IMR-90 (cell line): ENCODE data around the gene PRR36. TPM values are rescaled to one million over a fixed set of nuclear protein-coding genes. Genes with fewer than 3 reads are reported as not detected.

Experiments used
- ATAC-seq: fragments of 200-7000 bp; cut with Tn5 transposase; 2 replicates; pipeline ENCODE4 v1.9.1; 2020; ENCODE audit warnings: low read depth, mild to moderate bottlenecking, moderate library complexity
- BruUV-seq: library from RNA; stranded (reverse); fragments of 400-500 nt; replicated peaks from 2 replicates; lab custom pipeline; 2021; lab: Mats Ljungman, UMichigan
- CTCF ChIA-PET: fragments of 300-600 bp; formaldehyde crosslinking; extraction: SDS; loops from one replicate; lab custom pipeline; 2021; ENCODE audit warnings: antibody characterized with exemption; lab: Yijun Ruan, JAX
- POLR2A ChIA-PET: fragments of 300-600 bp; sonication (Branson Sonifier 250); formaldehyde crosslinking; loops from one replicate; lab custom pipeline; 2022; ENCODE audit warnings: antibody characterized with exemption; ENCODE audit not compliant: unreplicated experiment; lab: Charles Lee
- DNase-seq: peaks from one replicate; pipeline ENCODE4 v3.0.0; 2013
- H2AFZ ChIP-seq: replicated peaks from 2 replicates; pipeline ENCODE3; 2013; ENCODE audit warnings: low read length, mild to moderate bottlenecking; ENCODE audit not compliant: poor library complexity
- H2AK5ac ChIP-seq: 2 replicates; pipeline ENCODE4 v1.6.1; 2013; ENCODE audit warnings: low read depth, low read length, inconsistent platforms
- H2AK9ac ChIP-seq: replicated peaks from 2 replicates; pipeline ENCODE3; 2013; ENCODE audit warnings: mild to moderate bottlenecking, low read depth, low read length, moderate library complexity; ENCODE audit not compliant: poor library complexity
- H2BK120ac ChIP-seq: 2 replicates; pipeline ENCODE4 v1.6.1; 2013; ENCODE audit warnings: low read depth, low read length, inconsistent platforms
- H2BK15ac ChIP-seq: 3 replicates; pipeline ENCODE4 v1.6.1; 2013; ENCODE audit warnings: low read depth, low read length, inconsistent platforms
- H2BK20ac ChIP-seq: 2 replicates; pipeline ENCODE4 v1.6.1; 2013; ENCODE audit warnings: low read depth, mild to moderate bottlenecking, inconsistent platforms, low read length, moderate library complexity
- H2BK5ac ChIP-seq: 2 replicates; pipeline ENCODE4 v1.6.1; 2013; ENCODE audit warnings: mild to moderate bottlenecking, low read depth, low read length, inconsistent platforms; ENCODE audit not compliant: poor library complexity, severe bottlenecking
- H3K14ac ChIP-seq: replicated peaks from 2 replicates; pipeline ENCODE4 v1.6.1; 2013; ENCODE audit warnings: low read depth, low read length, inconsistent platforms
- H3K18ac ChIP-seq: 2 replicates; pipeline ENCODE4 v1.6.1; 2013; ENCODE audit warnings: low read depth, low read length, control low read depth
- H3K23ac ChIP-seq: 2 replicates; pipeline ENCODE4 v1.6.1; 2013; ENCODE audit warnings: low read depth, low read length, inconsistent platforms
- H3K27ac ChIP-seq: 2 replicates; pipeline ENCODE4 v1.5.1; 2013; ENCODE audit warnings: mild to moderate bottlenecking, control low read depth, low read length; ENCODE audit not compliant: insufficient read depth
- H3K27me3 ChIP-seq: 2 replicates; pipeline ENCODE4 v1.6.1; 2013; ENCODE audit warnings: low read length; ENCODE audit not compliant: control insufficient read depth, insufficient read depth
- H3K36me3 ChIP-seq: 2 replicates; pipeline ENCODE4 v1.6.1; 2013; ENCODE audit warnings: low read length, mixed read lengths; ENCODE audit not compliant: control insufficient read depth, insufficient read depth
- H3K4ac ChIP-seq: 2 replicates; pipeline ENCODE4 v1.6.1; 2013; ENCODE audit warnings: low read depth, low read length, inconsistent platforms
- H3K4me1 ChIP-seq: 2 replicates; pipeline ENCODE4 v1.6.1; 2013; ENCODE audit warnings: low read length, mixed read lengths; ENCODE audit not compliant: control insufficient read depth, insufficient read depth
- H3K4me2 ChIP-seq: 2 replicates; pipeline ENCODE4 v1.6.1; 2013; ENCODE audit warnings: low read depth, mild to moderate bottlenecking, control low read depth, low read length, moderate library complexity
- H3K4me3 ChIP-seq: 2 replicates; pipeline ENCODE4 v1.5.1; 2013; ENCODE audit warnings: low read depth, mild to moderate bottlenecking, control low read depth, low read length, moderate library complexity; ENCODE audit not compliant: insufficient read depth
- H3K56ac ChIP-seq: 2 replicates; pipeline ENCODE4 v1.6.1; 2013; ENCODE audit warnings: low read length, inconsistent platforms; ENCODE audit not compliant: insufficient read depth; ENCODE audit errors: extremely low read depth
- H3K79me1 ChIP-seq, 2 experiments: 2 replicates each; pipeline ENCODE4 v1.6.1; 2013; ENCODE audit warnings: low read length in 2 of 2, inconsistent platforms in 1 of 2, low read depth in 1 of 2
- H3K9ac ChIP-seq: 2 replicates; pipeline ENCODE4 v1.6.1; 2013; ENCODE audit warnings: low read depth, low read length, control low read depth
- H3K9me1 ChIP-seq: 2 replicates; pipeline ENCODE4 v1.6.1; 2013; ENCODE audit warnings: low read length, inconsistent platforms; ENCODE audit not compliant: insufficient read depth
- H3K9me3 ChIP-seq: 2 replicates; pipeline ENCODE4 v1.6.1; 2013; ENCODE audit warnings: low read length; ENCODE audit not compliant: control insufficient read depth, insufficient read depth
- H4K20me1 ChIP-seq: 2 replicates; pipeline ENCODE4 v1.6.1; 2013; ENCODE audit warnings: low read length, inconsistent platforms; ENCODE audit not compliant: insufficient read depth
- H4K5ac ChIP-seq: 2 replicates; pipeline ENCODE4 v1.6.1; 2013; ENCODE audit warnings: mild to moderate bottlenecking, low read depth, low read length, control low read depth
- H4K8ac ChIP-seq, 2 experiments: 2 replicates each; pipeline ENCODE4 v1.6.1; 2013; ENCODE audit warnings: low read depth in 2 of 2, low read length in 2 of 2, control low read depth in 1 of 2, inconsistent platforms in 1 of 2
- H4K91ac ChIP-seq: 2 replicates; pipeline ENCODE4 v1.6.1; 2013; ENCODE audit warnings: low read depth, low read length, inconsistent platforms; ENCODE audit not compliant: insufficient read depth
- BHLHE40 ChIP-seq: fragments of 150-350 bp; IDR thresholded peaks from 2 replicates; pipeline ENCODE4 v1.6.1; 2016; ENCODE audit warnings: mild to moderate bottlenecking, low read depth, low read length
- CEBPB ChIP-seq: IDR thresholded peaks from 2 replicates; pipeline ENCODE4 v1.6.1; 2012; ENCODE audit warnings: low read depth, low read length, improper control_type of control experiment
- CHD1 ChIP-seq: IDR thresholded peaks from 2 replicates; pipeline ENCODE4 v1.6.1; 2012; ENCODE audit warnings: low read depth, low read length, improper control_type of control experiment
- FOS ChIP-seq: fragments of 150-350 bp; IDR thresholded peaks from 2 replicates; pipeline ENCODE4 v1.6.1; 2016; ENCODE audit warnings: low read depth, low read length
- MAFK ChIP-seq: IDR thresholded peaks from 2 replicates; pipeline ENCODE4 v1.6.1; 2012; ENCODE audit warnings: low read depth, low read length, improper control_type of control experiment
- MAZ ChIP-seq: IDR thresholded peaks from 2 replicates; pipeline ENCODE4 v1.6.1; 2012; ENCODE audit warnings: low read depth, mild to moderate bottlenecking, low read length, improper control_type of control experiment, moderate library complexity, borderline replicate concordance
- MXI1 ChIP-seq: IDR thresholded peaks from 2 replicates; pipeline ENCODE4 v1.6.1; 2012; ENCODE audit warnings: low read depth, mild to moderate bottlenecking, low read length, moderate library complexity, borderline replicate concordance
- NFE2L2 ChIP-seq: fragments of 150-350 bp; IDR thresholded peaks from 2 replicates; pipeline ENCODE4 v1.6.1; 2016; ENCODE audit warnings: low read depth, mild to moderate bottlenecking, low read length
- POLR2A ChIP-seq: IDR thresholded peaks from 2 replicates; pipeline ENCODE4 v1.6.1; 2012; ENCODE audit warnings: mild to moderate bottlenecking, low read depth, low read length
- RAD21 ChIP-seq: IDR thresholded peaks from 2 replicates; pipeline ENCODE4 v1.6.1; 2012; ENCODE audit warnings: low read length, improper control_type of control experiment
- RCOR1 ChIP-seq: IDR thresholded peaks from 2 replicates; pipeline ENCODE4 v1.6.1; 2012; ENCODE audit warnings: mild to moderate bottlenecking, low read length, improper control_type of control experiment; ENCODE audit not compliant: insufficient replicate concordance
- RFX5 ChIP-seq: IDR thresholded peaks from 2 replicates; pipeline ENCODE4 v1.8.0; 2012; ENCODE audit warnings: low read depth, mild to moderate bottlenecking, low read length, moderate library complexity
- SMC3 ChIP-seq: fragments of 150-350 bp; IDR thresholded peaks from 2 replicates; pipeline ENCODE4 v1.6.1; 2016; ENCODE audit warnings: low read depth, mild to moderate bottlenecking, antibody characterized with exemption, low read length, moderate library complexity
- WGBS, 2 experiments: methylation state at CpG; one replicate each; pipeline versions ENCODE4 v1.1.5 to v1.1.7; 2013; ENCODE audit warnings: missing lambda C conversion rate in 2 of 2; ENCODE audit not compliant: insufficient read length in 1 of 2; ENCODE audit errors: extremely low coverage in 2 of 2; 5-methylcytosine and 5-hydroxymethylcytosine counted together
- dilution Hi-C: fragments of 300-500 bp; cut with HindIII; formaldehyde crosslinking; loops from one replicate; pipeline ENCODE4 v1.14.3; 2018; ENCODE audit warnings: low sequenced_read_pairs; ENCODE audit not compliant: unreplicated experiment
- in situ Hi-C: fragments of 300-500 bp; cut with MboI; formaldehyde crosslinking; loops from 3 replicates; pipeline ENCODE4 v1.14.3; 2019; ENCODE audit warnings: low sequenced_read_pairs, inconsistent platforms, mixed read lengths
- intact Hi-C: fragments of 100-400 bp; cut with micrococcal nuclease; formaldehyde crosslinking; loops from 2 replicates; pipeline ENCODE4 v1.10.0; 2022
- polyA plus RNA-seq, 3 experiments: library from polyadenylated mRNA; depleted of rRNA; stranded (reverse); fragments of >200 nt; gene quantifications; 2 replicates each; pipeline ENCODE4 v1.2.3, GENCODE V29; 2012; ENCODE audit warnings: low replicate concordance in 1 of 3
- total RNA-seq: library from RNA; depleted of rRNA; stranded (reverse); fragments of >200 nt; gene quantifications from 2 replicates; pipeline ENCODE4 v1.2.3, GENCODE V29; 2012
- TF ChIP-seq, protein P1 (sequence below): conservative IDR thresholded peaks from 2 replicates; pipeline ENCODE4 v1.5.1; 2012; ENCODE audit warnings: mild to moderate bottlenecking, low read depth, low read length, improper control_type of control experiment
- TF ChIP-seq, protein P2 (sequence below): fragments of 150-350 bp; IDR thresholded peaks from 2 replicates; pipeline ENCODE4 v1.6.1; 2016; ENCODE audit warnings: low read depth, mild to moderate bottlenecking, low read length, moderate library complexity, borderline replicate concordance
- TF ChIP-seq, protein P3 (sequence below): fragments of 150-350 bp; IDR thresholded peaks from 2 replicates; pipeline ENCODE4 v1.6.1; 2017; ENCODE audit warnings: mild to moderate bottlenecking, antibody characterized with exemption, low read length, low read depth

Gene PRR36
- total and polyA plus RNA-seq, 2 of the 4 experiments (the other 2 are of a cell fraction): 0.02 TPM; not detected in 1

DNA sequence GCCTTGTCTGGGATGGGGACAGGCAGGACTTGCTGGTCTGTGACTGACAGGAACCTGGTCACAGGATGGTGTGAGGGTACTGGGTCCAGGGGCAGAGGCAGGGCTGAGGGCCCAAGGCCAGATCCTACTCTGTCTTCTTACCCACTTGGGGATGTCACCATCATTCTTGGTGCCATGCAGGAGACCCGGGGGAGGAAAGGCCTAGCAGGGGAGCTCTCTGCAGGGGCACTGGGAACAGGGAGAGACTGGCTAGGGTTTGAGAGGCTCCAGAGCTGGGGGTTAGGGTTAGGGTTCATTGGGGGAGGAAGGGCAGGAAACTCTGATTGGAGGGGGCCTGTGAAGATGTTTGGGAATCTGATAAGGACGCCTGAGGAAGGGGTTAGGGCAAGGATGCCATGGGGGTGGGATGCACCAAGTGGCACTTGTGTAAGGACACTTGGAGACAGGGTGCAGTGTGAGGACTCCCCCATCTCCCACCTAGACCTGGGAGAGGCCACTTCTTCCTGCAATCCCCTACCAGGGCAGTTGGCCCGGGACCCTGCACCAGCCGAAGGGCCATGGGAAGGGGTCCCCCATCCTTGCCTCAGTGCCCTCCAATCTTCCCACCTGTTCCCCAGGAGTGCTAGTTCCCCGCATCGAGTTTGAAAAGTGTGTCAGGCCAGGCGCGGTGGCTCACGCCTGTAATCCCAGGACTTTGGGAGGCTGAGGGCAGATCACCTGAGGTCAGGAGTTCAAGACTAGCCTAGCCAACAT, 6.9 kb downstream of the PRR36 start:
- H3K23ac ChIP-seq: no peak overlapping the region

More for the DNA sequence above, 6.9 kb downstream of the PRR36 start:
- Histone ChIP-seq H3K27me3 (peaks cover 6% of the 10 kb centered on the region; the same call in 1 of the 2 replicates), H3K9me3 (no peaks in the 10 kb centered on the region), H2BK20ac (no peak overlapping the region), H3K36me3 (no peaks in the 10 kb centered on the region), H3K79me1 (no peaks in the 10 kb centered on the region), H4K91ac (no peak overlapping the region), H3K9ac (no peak overlapping the region), H2BK5ac (no peak overlapping the region), H3K18ac (no peak overlapping the region), H4K5ac (no peak overlapping the region), H3K27ac (no peak overlapping the region), H2AK5ac (no peak overlapping the region), H2AFZ (no peak overlapping the region), H3K9me1 (no peaks in the 10 kb centered on the region), H2AK9ac (no peak overlapping the region), H4K8ac (no peak overlapping the region), H3K14ac (no peak overlapping the region), H3K4me1 (peaks cover 12% of the 10 kb centered on the region), H3K56ac (no peak overlapping the region), H3K4me3 (no peak overlapping the region), H3K4me2 (no peak overlapping the region), H2BK120ac (no peak overlapping the region), H3K4ac (no peak overlapping the region), H2BK15ac (no peak overlapping the region), H4K20me1 (peaks cover 15% of the 10 kb centered on the region)
- ATAC-seq: no peak
- 93% methylated on average over 6 of the region's 9 CpGs; no CpG with 5 or more reads in 1 of the 2 experiments for WGBS, 2 experiments
- intact Hi-C loops (no loop called here), dilution Hi-C loops (no loop called here), in situ Hi-C loops (no loop called here)
- ChIA-PET POLR2A (no interaction called here), CTCF (no interaction called here)
- no TSS peak for BruUV-seq
- no peak for DNase-seq
- TF ChIP-seq NFE2L2 (no peak), MAZ (no peak), BHLHE40 (no peak), RAD21 (no peak), RCOR1 (no peak), MAFK (no peak), MXI1 (no peak), POLR2A (no peak), CHD1 (no peak), CEBPB (no peak), RFX5 (no peak), FOS (no peak), SMC3 (no peak)
- TF ChIP-seq, protein P1, sequence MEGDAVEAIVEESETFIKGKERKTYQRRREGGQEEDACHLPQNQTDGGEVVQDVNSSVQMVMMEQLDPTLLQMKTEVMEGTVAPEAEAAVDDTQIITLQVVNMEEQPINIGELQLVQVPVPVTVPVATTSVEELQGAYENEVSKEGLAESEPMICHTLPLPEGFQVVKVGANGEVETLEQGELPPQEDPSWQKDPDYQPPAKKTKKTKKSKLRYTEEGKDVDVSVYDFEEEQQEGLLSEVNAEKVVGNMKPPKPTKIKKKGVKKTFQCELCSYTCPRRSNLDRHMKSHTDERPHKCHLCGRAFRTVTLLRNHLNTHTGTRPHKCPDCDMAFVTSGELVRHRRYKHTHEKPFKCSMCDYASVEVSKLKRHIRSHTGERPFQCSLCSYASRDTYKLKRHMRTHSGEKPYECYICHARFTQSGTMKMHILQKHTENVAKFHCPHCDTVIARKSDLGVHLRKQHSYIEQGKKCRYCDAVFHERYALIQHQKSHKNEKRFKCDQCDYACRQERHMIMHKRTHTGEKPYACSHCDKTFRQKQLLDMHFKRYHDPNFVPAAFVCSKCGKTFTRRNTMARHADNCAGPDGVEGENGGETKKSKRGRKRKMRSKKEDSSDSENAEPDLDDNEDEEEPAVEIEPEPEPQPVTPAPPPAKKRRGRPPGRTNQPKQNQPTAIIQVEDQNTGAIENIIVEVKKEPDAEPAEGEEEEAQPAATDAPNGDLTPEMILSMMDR: no peak
- TF ChIP-seq, protein P2, sequence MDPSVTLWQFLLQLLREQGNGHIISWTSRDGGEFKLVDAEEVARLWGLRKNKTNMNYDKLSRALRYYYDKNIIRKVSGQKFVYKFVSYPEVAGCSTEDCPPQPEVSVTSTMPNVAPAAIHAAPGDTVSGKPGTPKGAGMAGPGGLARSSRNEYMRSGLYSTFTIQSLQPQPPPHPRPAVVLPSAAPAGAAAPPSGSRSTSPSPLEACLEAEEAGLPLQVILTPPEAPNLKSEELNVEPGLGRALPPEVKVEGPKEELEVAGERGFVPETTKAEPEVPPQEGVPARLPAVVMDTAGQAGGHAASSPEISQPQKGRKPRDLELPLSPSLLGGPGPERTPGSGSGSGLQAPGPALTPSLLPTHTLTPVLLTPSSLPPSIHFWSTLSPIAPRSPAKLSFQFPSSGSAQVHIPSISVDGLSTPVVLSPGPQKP: no peak
- TF ChIP-seq, protein P3, sequence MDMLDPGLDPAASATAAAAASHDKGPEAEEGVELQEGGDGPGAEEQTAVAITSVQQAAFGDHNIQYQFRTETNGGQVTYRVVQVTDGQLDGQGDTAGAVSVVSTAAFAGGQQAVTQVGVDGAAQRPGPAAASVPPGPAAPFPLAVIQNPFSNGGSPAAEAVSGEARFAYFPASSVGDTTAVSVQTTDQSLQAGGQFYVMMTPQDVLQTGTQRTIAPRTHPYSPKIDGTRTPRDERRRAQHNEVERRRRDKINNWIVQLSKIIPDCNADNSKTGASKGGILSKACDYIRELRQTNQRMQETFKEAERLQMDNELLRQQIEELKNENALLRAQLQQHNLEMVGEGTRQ: no peak
